ENCODE results near the gene CAMK2D.

DNA sequence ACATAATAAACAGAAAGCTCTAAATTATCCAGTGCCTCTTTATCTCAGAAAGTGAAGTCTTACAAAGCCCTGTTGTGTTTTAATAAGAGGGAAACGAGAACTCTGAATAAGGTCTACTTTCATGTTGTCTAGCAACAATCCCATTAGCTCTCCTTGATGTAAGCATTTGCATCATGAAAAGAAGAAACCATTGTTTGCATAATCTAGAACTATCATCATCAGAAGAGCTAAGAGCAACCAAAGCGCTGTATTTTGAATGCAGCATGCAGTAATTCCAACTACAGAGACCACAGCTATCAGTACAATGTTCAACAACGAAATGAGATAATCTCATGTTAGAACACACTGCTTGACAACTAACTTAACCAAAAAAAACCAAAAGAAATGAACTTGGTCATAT is 257.1 kb downstream of the CAMK2D start:
- TF ChIP-seq, protein P1, sequence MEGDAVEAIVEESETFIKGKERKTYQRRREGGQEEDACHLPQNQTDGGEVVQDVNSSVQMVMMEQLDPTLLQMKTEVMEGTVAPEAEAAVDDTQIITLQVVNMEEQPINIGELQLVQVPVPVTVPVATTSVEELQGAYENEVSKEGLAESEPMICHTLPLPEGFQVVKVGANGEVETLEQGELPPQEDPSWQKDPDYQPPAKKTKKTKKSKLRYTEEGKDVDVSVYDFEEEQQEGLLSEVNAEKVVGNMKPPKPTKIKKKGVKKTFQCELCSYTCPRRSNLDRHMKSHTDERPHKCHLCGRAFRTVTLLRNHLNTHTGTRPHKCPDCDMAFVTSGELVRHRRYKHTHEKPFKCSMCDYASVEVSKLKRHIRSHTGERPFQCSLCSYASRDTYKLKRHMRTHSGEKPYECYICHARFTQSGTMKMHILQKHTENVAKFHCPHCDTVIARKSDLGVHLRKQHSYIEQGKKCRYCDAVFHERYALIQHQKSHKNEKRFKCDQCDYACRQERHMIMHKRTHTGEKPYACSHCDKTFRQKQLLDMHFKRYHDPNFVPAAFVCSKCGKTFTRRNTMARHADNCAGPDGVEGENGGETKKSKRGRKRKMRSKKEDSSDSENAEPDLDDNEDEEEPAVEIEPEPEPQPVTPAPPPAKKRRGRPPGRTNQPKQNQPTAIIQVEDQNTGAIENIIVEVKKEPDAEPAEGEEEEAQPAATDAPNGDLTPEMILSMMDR (conservative IDR thresholded peaks at IDR 0.05; ENCODE audit: low read depth, low read length) = no peak
- TF ChIP-seq EZH2 (IDR thresholded peaks at IDR 0.05; ENCODE audit: borderline replicate concordance, low read depth, low read length, poor library complexity, severe bottlenecking) = no peak
